Skeletal muscle satellite cell (primary cell): Measurements from ENCODE around the gene MISP3. TPM values are rescaled to one million over a fixed set of nuclear protein-coding genes. Genes with fewer than 3 reads are reported as not detected.
"Not testable (repeated sequence)": the region's sequence is repeated elsewhere in the genome, so short reads cannot be mapped to it uniquely, and the experiment has no call there.

Source experiments
- H3K27me3 ChIP-seq: 2 replicates; pipeline ENCODE4 v1.7.0; 2013; ENCODE audit warnings: low read length; ENCODE audit not compliant: control insufficient read depth, insufficient read depth
- H3K36me3 ChIP-seq: 2 replicates; pipeline ENCODE4 v1.7.0; 2013; ENCODE audit warnings: mild to moderate bottlenecking, control low read depth, low read length; ENCODE audit not compliant: insufficient read depth
- H3K4me1 ChIP-seq: 2 replicates; pipeline ENCODE4 v1.7.0; 2013; ENCODE audit warnings: low read length; ENCODE audit not compliant: control insufficient read depth, insufficient read depth
- H3K4me2 ChIP-seq: 2 replicates; pipeline ENCODE4 v1.7.0; 2013; ENCODE audit warnings: mild to moderate bottlenecking, low read length
- H3K4me3 ChIP-seq: 2 replicates; pipeline ENCODE4 v1.7.0; 2013; ENCODE audit warnings: low read length
- H3K9ac ChIP-seq: 2 replicates; pipeline ENCODE4 v1.7.0; 2013; ENCODE audit warnings: mild to moderate bottlenecking, low read depth, low read length, moderate library complexity
- H3K9me3 ChIP-seq: replicated peaks from 2 replicates; pipeline ENCODE4 v1.7.0; 2013; ENCODE audit warnings: mild to moderate bottlenecking, control low read depth, low read length
- total RNA-seq: library from RNA; depleted of rRNA; stranded (reverse); fragments of >200 nt; gene quantifications from 2 replicates; pipeline ENCODE4 v1.2.3, GENCODE V29; 2012; rRNA removed

Gene MISP3
- total RNA-seq: not detected in 2 replicates

DNA sequence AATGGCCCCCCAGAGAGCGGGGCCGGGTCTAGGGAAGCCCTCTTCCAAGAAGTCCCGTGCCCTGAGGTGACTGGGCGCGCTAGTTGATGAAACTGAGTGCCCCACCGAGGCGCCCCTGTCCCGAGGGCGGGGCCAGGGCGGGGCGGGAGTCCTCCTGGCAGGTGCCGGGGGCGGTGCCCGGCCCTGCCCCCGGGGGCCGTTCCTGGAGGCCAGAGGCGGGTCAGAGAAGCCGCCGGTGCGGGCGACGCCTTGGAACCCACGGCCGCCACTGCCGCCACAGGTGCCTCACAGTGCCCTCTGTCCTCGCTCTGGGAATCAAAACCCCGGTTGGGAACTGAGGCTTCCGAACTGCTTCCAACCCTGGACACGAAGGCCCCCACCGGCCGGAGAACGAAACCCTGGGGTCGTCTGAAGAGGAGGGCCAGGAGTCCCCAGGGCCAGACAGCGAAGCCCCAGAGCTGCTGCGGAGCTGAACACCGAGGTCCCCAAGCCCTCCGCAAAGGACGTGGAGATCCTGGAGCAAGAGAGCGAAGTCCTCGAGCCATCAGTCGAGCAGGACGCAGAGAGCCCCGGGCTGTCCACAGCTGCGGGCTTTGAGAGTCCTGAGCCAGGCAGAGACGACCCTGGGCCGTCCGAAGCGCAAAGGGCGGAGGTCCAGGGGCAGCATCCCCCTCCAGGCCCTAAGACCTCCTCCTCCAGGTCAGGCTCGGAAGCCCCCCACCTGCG lies at the start of gene MISP3:
Gene MISP3 (plus strand): TSS at position 252 of the 726 bp plus-strand sequence. CDS start 524 bp downstream, outside the sequence.
- H3K36me3 ChIP-seq: no peaks in the 10 kb centered on the region
- no peaks in the 10 kb centered on the region for H3K9me3 ChIP-seq
- H3K9ac ChIP-seq: peak within 1 kb of the TSS; percentile 74
- peak within 1 kb of the TSS; percentile 76 for H3K4me3 ChIP-seq
- H3K4me1 ChIP-seq: peaks cover 32% of the 10 kb centered on the region
- peak within 1 kb of the TSS; percentile 96 for H3K4me2 ChIP-seq
- no peaks in the 10 kb centered on the region for H3K27me3 ChIP-seq

DNA sequence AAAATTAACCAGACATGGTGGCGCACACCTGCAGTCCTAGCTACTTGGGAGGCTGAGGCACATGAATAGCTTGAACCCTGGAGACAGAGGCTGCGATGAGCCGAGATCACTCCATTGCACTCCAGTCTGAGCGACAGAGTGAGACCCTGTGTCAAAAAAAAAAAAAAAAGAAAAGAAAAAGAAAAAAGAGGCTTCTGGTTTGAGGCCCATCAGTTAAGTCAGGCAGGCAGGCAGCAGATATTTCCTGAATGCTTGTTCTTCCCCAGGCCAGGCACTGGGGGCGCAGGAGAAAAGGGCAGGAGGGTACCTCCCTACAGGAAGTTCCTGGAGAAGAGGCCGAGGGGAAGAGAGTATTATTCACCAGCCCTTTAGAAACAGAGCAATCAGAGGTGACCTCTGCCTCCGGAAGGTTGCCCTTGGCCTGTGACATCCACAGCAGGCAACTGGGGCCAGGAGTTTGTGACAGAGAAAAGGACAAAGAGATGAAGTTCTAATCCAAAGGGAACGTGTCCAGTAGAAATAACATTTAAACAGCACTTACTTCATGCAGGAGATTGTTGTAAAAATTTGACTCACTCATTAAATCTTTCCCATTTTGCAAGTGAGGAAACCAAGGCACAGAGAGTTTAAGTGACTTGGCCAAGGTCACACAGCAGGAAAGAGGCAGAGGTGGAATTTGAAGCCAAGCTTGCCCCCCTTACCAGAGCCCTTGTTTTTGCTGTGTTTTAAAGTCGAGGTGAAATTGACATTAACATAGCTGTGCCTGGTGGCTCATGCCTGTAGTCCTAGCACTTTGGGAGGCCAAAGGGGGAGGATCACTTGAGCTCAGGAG lies 49.0 kb upstream of the MISP3 start:
- peaks cover 3% of the 10 kb centered on the region for H3K4me1 ChIP-seq
- no peak overlapping the region for H3K9ac ChIP-seq
- H3K4me3 ChIP-seq: no peak overlapping the region
- no peak overlapping the region for H3K4me2 ChIP-seq
- no peaks in the 10 kb centered on the region for H3K9me3 ChIP-seq
- H3K27me3 ChIP-seq: peaks cover 10% of the 10 kb centered on the region
- H3K36me3 ChIP-seq: no peaks in the 10 kb centered on the region

DNA sequence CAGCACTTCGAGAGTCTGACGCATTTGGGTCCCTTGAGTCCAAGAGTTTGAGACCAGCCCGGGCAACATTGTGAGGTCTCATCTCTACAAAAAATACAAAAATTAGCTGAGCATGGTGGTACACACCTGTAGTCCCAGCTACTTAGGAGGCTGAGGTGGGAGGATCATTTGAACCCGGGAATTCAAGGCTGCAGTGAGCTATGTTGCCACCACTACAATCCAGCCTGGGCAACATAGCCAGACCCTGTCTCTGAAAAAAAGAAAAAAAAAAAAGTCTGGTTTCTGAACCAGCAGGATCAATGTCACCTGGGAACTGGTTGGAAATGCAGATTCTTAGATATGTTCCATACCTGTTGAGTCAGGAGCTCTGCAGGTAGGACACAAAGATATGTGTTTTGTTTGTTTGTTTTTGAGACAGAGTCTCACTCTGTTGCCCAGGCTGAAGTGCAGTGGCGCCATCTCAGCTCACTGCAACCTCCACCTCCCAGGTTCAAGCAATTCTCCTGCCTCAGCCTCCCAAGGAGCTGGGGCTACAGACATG lies 45.9 kb upstream of the MISP3 start:
- not testable (repeated sequence) for H3K9me3 ChIP-seq, H3K36me3 ChIP-seq, H3K4me2 ChIP-seq, H3K4me3 ChIP-seq, H3K9ac ChIP-seq, H3K4me1 ChIP-seq
- peaks cover 27% of the 10 kb centered on the region for H3K27me3 ChIP-seq

DNA sequence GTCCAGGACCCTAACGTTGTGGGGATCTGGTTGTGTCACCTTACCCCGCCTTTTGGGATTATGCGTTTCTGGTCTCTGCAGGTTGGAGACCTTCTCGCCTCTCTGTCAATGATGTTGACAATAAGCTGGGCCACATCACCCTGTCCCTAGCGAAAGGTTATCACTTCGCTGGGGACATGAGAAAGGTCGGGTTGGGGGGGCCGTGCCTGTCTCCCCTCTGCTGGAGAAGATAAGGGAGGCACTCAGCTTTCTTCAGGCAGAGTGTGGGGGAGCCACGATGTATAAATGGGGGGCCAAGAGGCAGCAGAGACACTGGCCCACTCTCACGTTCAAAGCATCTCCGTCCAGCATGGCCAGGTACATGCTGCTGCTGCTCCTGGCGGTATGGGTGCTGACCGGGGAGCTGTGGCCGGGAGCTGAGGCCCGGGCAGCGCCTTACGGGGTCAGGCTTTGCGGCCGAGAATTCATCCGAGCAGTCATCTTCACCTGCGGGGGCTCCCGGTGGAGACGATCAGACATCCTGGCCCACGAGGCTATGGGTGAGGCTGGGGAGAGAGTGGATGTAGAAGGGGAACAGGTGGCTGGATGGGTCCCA lies 44.6 kb upstream of the MISP3 start, which contains the start of gene RLN3:
Gene RLN3 (plus strand): TSS at position 293 of the 595 bp plus-strand sequence. CDS start 57 bp downstream, at position 350.
- H3K4me2 ChIP-seq: no peak within 1 kb of the TSS
- H3K9me3 ChIP-seq: no peaks in the 10 kb centered on the region
- no peak within 1 kb of the TSS for H3K9ac ChIP-seq
- H3K36me3 ChIP-seq: no peaks in the 10 kb centered on the region
- H3K27me3 ChIP-seq: peaks cover 27% of the 10 kb centered on the region
- H3K4me1 ChIP-seq: peaks cover 9% of the 10 kb centered on the region
- no peak within 1 kb of the TSS for H3K4me3 ChIP-seq

DNA sequence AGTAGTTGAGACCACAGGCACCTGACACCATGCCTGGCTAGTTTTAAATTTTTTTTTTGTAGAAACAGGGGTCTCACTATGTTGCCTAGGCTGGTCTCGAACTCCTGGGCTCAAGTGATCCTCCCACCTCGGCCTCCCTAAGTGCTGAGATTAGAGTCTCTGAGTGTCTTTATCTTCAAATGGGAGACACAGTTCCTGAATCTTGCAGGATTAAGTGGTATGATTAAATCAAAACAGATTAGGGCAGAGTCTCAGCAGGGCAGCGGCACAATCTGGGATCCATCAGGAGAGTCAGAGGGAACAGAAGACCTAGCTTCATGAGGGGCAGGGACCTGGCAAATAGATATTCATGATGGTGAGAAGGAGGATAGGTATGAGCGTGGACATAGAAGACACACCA lies 43.7 kb upstream of the MISP3 start:
- peaks cover 27% of the 10 kb centered on the region for H3K27me3 ChIP-seq
- H3K4me3 ChIP-seq: no peak overlapping the region
- H3K9ac ChIP-seq: no peak overlapping the region
- no peaks in the 10 kb centered on the region for H3K36me3 ChIP-seq
- peaks cover 5% of the 10 kb centered on the region for H3K4me1 ChIP-seq
- H3K9me3 ChIP-seq: no peaks in the 10 kb centered on the region
- no peak overlapping the region for H3K4me2 ChIP-seq

DNA sequence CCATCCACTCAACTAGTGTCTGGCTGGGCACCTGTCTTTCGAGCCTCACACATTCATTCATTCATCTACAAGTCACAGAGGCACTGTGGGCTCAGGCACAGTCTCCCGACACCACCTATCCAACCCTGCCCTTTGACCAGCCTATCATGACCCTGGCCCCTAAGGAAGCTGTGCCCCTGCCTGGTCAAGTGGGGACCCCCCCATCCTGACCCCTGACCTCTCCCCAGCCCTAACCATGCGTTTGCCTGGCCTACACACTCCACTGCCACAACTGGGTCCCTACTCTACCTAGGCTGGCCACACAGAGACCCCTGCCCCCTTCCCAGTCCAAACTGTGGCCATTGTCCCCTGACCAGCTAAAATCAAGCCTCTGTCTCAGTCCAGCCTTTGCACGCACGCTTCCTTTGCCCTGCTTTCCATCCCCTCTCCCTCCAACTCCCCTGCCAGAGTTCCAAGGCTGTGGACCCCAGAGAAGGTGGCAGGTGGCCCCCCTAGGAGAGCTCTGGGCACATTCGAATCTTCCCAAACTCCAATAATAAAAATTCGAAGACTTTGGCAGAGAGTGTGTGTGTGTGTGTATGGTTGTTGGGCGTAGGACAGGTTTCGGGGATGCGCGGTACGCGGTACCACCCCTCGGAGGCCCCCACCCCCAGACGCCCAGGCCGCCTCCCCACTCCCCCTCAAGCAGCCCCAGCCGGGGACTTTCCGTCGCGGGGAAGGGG lies 41.4 kb upstream of the MISP3 start:
- Histone ChIP-seq H3K4me2 (peak overlapping the region; percentile 96), H3K36me3 (no peaks in the 10 kb centered on the region), H3K4me3 (peak overlapping the region; percentile 73), H3K27me3 (peaks cover 27% of the 10 kb centered on the region), H3K4me1 (peaks cover 5% of the 10 kb centered on the region), H3K9ac (peak overlapping the region; percentile 68), H3K9me3 (no peaks in the 10 kb centered on the region)

DNA sequence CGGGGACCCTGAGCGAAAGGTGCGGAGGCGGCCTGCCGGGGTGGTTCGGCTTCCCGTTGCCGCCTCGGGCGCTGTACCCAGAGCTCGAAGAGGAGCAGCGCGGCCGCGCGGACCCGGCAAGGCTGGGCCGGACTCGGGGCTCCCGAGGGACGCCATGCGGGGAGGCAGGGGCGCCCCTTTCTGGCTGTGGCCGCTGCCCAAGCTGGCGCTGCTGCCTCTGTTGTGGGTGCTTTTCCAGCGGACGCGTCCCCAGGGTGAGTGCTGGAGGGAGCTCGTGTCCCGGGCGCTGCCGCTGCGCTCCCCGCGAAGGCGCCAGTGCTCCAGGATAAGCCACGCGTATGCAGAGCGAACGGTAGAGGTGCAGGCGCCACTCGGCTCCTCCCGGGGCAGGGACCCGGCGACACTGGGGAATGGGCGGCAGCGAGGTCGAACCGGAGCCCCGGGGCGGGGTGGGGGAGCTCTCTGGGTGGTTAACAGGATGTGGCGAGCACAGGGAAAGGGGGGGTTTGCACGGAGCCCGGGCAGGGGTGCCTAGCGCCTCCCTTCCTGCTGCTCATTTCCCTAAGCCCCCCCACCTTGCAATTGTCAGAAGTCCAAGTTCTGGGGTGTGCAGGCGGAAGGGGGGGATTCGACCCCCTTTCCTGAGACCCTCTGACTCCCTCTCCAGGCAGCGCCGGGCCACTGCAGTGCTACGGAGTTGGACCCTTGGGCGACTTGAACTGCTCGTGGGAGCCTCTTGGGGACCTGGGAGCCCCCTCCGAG lies 40.7 kb upstream of the MISP3 start, which contains the start of gene IL27RA:
Gene IL27RA (plus strand): TSS at position 44 of the 762 bp plus-strand sequence. CDS start 111 bp downstream, at position 155.
- Histone ChIP-seq H3K9me3 (no peaks in the 10 kb centered on the region), H3K4me1 (peaks cover 5% of the 10 kb centered on the region), H3K27me3 (peaks cover 27% of the 10 kb centered on the region), H3K4me2 (peak within 1 kb of the TSS; percentile 96), H3K4me3 (peak within 1 kb of the TSS; percentile 73), H3K36me3 (no peaks in the 10 kb centered on the region), H3K9ac (peak within 1 kb of the TSS; percentile 68)

DNA sequence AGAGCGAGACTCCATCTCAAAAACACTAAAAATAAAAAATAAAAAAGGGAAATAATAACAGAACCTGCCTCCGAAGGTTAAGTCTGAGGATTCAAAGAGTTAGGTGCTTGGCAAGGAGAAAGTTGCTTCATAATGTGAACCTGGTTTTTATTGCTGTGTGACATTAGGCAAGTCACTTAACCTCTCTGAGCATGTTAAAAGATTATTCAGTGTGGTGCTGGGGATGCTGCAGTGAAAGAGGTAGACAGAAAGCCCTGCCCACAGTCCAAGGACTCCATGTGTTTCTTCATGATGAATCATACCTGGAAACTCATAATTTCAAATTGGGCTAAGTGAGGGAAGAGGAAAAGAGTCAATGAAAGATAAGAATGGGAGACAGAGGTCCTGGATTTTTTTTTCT lies 38.6 kb upstream of the MISP3 start:
- H3K9ac ChIP-seq: no peak overlapping the region
- no peak overlapping the region for H3K4me3 ChIP-seq

DNA sequence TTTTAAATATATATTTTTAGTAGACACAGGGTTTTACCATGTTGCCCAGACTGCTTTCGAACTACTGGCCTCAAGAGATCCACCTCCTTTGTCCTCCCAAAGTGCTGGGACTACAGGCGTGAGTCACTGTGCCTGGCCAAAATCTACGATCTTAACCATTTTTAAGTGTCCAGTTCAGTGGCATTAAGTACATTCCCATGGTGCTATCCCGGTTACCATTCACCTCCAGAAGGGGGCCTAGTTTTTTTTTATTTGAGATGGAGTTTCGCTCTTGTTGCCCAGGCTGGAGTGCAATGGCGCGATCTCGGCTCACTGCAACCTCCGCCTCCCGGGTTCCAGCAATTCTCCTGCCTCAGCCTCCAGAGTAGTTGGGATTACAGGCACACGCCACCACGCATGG lies 37.4 kb upstream of the MISP3 start:
- not testable (repeated sequence) for H3K4me3 ChIP-seq, H3K4me1 ChIP-seq, H3K9ac ChIP-seq, H3K36me3 ChIP-seq, H3K9me3 ChIP-seq, H3K4me2 ChIP-seq
- H3K27me3 ChIP-seq: peaks cover 12% of the 10 kb centered on the region

More for the DNA sequence above, 38.6 kb upstream of the MISP3 start:
- peaks cover 5% of the 10 kb centered on the region for H3K4me1 ChIP-seq
- H3K9me3 ChIP-seq: no peaks in the 10 kb centered on the region
- peaks cover 14% of the 10 kb centered on the region for H3K27me3 ChIP-seq
- no peak overlapping the region for H3K4me2 ChIP-seq
- no peaks in the 10 kb centered on the region for H3K36me3 ChIP-seq

DNA sequence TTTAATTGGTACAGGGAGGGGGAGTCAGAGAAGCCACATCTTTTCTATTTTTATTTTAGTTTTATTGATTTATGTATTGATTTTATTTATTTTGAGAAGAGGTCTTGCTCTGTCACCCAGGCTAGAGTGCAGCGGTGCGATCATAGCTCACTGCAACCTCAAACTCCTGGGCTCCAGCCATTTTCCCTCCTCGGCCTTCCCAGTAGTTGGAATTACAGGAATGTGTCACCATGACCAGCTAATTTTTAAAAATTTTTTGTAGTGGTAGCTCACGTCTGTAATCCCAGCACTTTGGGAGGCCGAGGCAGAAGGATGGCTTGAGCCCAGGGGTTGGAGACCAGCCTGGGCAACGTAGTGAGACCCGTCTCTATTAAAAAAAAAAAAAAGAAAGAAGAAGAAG lies 36.9 kb upstream of the MISP3 start:
- Histone ChIP-seq H3K4me1 (peaks cover 5% of the 10 kb centered on the region), H3K27me3 (peaks cover 7% of the 10 kb centered on the region), H3K4me2 (no peak overlapping the region), H3K9ac (no peak overlapping the region), H3K36me3 (no peaks in the 10 kb centered on the region), H3K4me3 (no peak overlapping the region), H3K9me3 (no peaks in the 10 kb centered on the region)
